Stimulated activated CD8-positive, alpha-beta memory T cell treated with anti-CD3 and anti-CD28 coated beads, Interleukin-12 subunit alpha, Interleukin-12 subunit beta, amount 100 ng/mL, for 4 hours (primary cell): ENCODE results near the gene CELA2B.
"Not testable (repeated sequence)": the region's sequence is repeated elsewhere in the genome, so short reads cannot be mapped to it uniquely, and the experiment has no call there.

Experiments
- DNase-seq: peaks from one replicate; pipeline ENCODE4 v3.0.0-alpha.2; 2020; ENCODE audit warnings: low read depth

CELA2B gene

GRCh38 chr1:15445390-15446122 is 30.3 kb upstream of the CELA2B start:
- no peak for DNase-seq

- DNase-seq = no peak
These were observed 29.7 kb upstream of the CELA2B start for GRCh38 chr1:15446212-15446611.

GRCh38 chr1:15448877-15449462 is 26.9 kb upstream of the CELA2B start:
- no peak for DNase-seq

GRCh38 chr1:15449567-15449966 is 26.3 kb upstream of the CELA2B start:
- no peak for DNase-seq

- DNase-seq = no peak
These were observed 24.7 kb upstream of the CELA2B start for GRCh38 chr1:15451014-15451722.

GRCh38 chr1:15452216-15452615 is 23.7 kb upstream of the CELA2B start:
- DNase-seq = no peak

- no peak for DNase-seq
These were observed 22.9 kb upstream of the CELA2B start for GRCh38 chr1:15452866-15453571.

GRCh38 chr1:15453734-15454133 is 22.2 kb upstream of the CELA2B start:
- no peak for DNase-seq

GRCh38 chr1:15454256-15454655 is 21.6 kb upstream of the CELA2B start:
- DNase-seq = no peak

GRCh38 chr1:15455522-15455921 is 20.4 kb upstream of the CELA2B start:
- DNase-seq = no peak

- no peak for DNase-seq
These were observed 19.5 kb upstream of the CELA2B start, which contains the start of gene CELA2A for GRCh38 chr1:15456313-15456954. Gene CELA2A, plus strand, starts transcription at chr1:15456732. Its CDS starts 22 bp downstream, at chr1:15456754.

GRCh38 chr1:15457585-15457984 is 18.3 kb upstream of the CELA2B start:
- DNase-seq = no peak

- DNase-seq = not testable (repeated sequence)
These were observed 17.5 kb upstream of the CELA2B start for GRCh38 chr1:15458388-15458787.

- DNase-seq = no peak
These were observed 15.9 kb upstream of the CELA2B start for GRCh38 chr1:15459771-15460707.

GRCh38 chr1:15460708-15461095 is 15.2 kb upstream of the CELA2B start:
- no peak for DNase-seq

GRCh38 chr1:15463064-15463800 is 12.7 kb upstream of the CELA2B start:
- DNase-seq = not testable (repeated sequence)

- DNase-seq = not testable (repeated sequence)
These were observed 12.0 kb upstream of the CELA2B start for GRCh38 chr1:15463926-15464322.

GRCh38 chr1:15465674-15466073 is 10.2 kb upstream of the CELA2B start:
- DNase-seq = no peak

- not testable (repeated sequence) for DNase-seq
These were observed 8.8 kb upstream of the CELA2B start for GRCh38 chr1:15466955-15467625.

- DNase-seq = no peak
These were observed 7.8 kb upstream of the CELA2B start for GRCh38 chr1:15468145-15468544.
